H1 (cell line): ENCODE measurements around the gene CD248. TPM values are rescaled to one million over a fixed set of nuclear protein-coding genes. Genes with fewer than 3 reads are reported as not detected.

Experiments
- EZH2 ChIP-seq: fragments of 200-600 bp; sonication (generic); IDR thresholded peaks from 2 replicates; pipeline ENCODE4 v1.7.1; 2012; ENCODE audit warnings: low read depth, mild to moderate bottlenecking, moderate library complexity, low read length, inconsistent platforms; ENCODE audit not compliant: severe bottlenecking
- polyA plus RNA-seq, 7 experiments: library from polyadenylated mRNA; depleted of rRNA in 3 of 7; stranded (reverse) in 5 of 7; unstranded in 2 of 7; fragments of >200 nt in 5 of 7; fragments of 200-250 nt in 2 of 7; gene quantifications; 1 replicate in 5 of 7; 2 replicates in 1 of 7; 4 replicates in 1 of 7; pipeline versions ENCODE4 v1.2.1 to v1.2.3, GENCODE V29; 2011 to 2013; ENCODE audit warnings: missing spikeins in 2 of 7, mixed read lengths in 2 of 7
- total RNA-seq: library from RNA; stranded (reverse); fragmentation: NEBNext Ultra II Directional; extraction: Animal tissue kit (Norgen Biotek cat#: 25700); gene quantifications from 2 replicates; pipeline ENCODE4 v1.2.1, GENCODE V29; 2021
- TF ChIP-seq, protein P1 (sequence below): fragments of 300-600 bp; sonication (generic); IDR thresholded peaks from 2 replicates; pipeline ENCODE4 v1.7.1; 2012; ENCODE audit warnings: low read length, moderate library complexity, mild to moderate bottlenecking, inconsistent platforms; ENCODE audit not compliant: insufficient replicate concordance

Gene CD248
- total and polyA plus RNA-seq, 2 of the 8 experiments (the other 6 are each of a cell fraction or from before 2014, with no cell fraction given) = 2.7 to 3.9 TPM

DNA sequence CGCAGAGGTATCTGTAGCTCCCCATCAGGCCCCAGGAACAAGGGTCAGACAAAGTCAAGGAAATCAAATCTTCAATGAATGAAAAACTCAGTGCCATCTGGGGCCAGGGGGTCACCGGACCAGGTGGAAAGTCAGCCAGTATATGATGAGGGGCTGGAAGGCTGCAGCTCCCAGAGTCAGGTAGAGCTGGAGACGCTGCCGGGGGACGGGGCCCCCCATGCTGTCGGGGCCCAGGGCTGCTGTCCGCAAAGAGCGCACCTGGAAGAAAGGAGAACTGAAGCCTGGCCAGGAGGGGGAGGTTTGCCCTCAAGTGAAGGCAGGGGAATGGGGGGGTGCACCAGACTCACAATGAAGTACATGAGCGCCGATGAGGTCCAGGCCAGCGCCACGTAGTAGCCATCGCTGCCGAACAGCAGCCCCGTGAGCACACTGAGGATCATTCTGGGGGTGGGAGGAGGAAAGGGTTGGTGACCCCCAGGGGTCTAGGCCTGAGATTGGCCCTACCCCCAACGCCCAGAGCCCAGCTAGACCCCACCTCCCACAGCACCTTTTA lies 32.2 kb downstream of the CD248 start (continued):
- no peak for TF ChIP-seq EZH2
- TF ChIP-seq, protein P1, sequence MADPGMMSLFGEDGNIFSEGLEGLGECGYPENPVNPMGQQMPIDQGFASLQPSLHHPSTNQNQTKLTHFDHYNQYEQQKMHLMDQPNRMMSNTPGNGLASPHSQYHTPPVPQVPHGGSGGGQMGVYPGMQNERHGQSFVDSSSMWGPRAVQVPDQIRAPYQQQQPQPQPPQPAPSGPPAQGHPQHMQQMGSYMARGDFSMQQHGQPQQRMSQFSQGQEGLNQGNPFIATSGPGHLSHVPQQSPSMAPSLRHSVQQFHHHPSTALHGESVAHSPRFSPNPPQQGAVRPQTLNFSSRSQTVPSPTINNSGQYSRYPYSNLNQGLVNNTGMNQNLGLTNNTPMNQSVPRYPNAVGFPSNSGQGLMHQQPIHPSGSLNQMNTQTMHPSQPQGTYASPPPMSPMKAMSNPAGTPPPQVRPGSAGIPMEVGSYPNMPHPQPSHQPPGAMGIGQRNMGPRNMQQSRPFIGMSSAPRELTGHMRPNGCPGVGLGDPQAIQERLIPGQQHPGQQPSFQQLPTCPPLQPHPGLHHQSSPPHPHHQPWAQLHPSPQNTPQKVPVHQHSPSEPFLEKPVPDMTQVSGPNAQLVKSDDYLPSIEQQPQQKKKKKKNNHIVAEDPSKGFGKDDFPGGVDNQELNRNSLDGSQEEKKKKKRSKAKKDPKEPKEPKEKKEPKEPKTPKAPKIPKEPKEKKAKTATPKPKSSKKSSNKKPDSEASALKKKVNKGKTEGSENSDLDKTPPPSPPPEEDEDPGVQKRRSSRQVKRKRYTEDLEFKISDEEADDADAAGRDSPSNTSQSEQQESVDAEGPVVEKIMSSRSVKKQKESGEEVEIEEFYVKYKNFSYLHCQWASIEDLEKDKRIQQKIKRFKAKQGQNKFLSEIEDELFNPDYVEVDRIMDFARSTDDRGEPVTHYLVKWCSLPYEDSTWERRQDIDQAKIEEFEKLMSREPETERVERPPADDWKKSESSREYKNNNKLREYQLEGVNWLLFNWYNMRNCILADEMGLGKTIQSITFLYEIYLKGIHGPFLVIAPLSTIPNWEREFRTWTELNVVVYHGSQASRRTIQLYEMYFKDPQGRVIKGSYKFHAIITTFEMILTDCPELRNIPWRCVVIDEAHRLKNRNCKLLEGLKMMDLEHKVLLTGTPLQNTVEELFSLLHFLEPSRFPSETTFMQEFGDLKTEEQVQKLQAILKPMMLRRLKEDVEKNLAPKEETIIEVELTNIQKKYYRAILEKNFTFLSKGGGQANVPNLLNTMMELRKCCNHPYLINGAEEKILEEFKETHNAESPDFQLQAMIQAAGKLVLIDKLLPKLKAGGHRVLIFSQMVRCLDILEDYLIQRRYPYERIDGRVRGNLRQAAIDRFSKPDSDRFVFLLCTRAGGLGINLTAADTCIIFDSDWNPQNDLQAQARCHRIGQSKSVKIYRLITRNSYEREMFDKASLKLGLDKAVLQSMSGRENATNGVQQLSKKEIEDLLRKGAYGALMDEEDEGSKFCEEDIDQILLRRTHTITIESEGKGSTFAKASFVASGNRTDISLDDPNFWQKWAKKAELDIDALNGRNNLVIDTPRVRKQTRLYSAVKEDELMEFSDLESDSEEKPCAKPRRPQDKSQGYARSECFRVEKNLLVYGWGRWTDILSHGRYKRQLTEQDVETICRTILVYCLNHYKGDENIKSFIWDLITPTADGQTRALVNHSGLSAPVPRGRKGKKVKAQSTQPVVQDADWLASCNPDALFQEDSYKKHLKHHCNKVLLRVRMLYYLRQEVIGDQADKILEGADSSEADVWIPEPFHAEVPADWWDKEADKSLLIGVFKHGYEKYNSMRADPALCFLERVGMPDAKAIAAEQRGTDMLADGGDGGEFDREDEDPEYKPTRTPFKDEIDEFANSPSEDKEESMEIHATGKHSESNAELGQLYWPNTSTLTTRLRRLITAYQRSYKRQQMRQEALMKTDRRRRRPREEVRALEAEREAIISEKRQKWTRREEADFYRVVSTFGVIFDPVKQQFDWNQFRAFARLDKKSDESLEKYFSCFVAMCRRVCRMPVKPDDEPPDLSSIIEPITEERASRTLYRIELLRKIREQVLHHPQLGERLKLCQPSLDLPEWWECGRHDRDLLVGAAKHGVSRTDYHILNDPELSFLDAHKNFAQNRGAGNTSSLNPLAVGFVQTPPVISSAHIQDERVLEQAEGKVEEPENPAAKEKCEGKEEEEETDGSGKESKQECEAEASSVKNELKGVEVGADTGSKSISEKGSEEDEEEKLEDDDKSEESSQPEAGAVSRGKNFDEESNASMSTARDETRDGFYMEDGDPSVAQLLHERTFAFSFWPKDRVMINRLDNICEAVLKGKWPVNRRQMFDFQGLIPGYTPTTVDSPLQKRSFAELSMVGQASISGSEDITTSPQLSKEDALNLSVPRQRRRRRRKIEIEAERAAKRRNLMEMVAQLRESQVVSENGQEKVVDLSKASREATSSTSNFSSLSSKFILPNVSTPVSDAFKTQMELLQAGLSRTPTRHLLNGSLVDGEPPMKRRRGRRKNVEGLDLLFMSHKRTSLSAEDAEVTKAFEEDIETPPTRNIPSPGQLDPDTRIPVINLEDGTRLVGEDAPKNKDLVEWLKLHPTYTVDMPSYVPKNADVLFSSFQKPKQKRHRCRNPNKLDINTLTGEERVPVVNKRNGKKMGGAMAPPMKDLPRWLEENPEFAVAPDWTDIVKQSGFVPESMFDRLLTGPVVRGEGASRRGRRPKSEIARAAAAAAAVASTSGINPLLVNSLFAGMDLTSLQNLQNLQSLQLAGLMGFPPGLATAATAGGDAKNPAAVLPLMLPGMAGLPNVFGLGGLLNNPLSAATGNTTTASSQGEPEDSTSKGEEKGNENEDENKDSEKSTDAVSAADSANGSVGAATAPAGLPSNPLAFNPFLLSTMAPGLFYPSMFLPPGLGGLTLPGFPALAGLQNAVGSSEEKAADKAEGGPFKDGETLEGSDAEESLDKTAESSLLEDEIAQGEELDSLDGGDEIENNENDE = no peak
